ENCODE results near the gene SYNC. TPM values are rescaled to one million over a fixed set of nuclear protein-coding genes. Genes with fewer than 3 reads are reported as not detected.
"Not testable (repeated sequence)": the region's sequence is repeated elsewhere in the genome, so short reads cannot be mapped to it uniquely, and the experiment has no call there.

The SYNC gene
- total and polyA plus RNA-seq, 9 donors, result 24.2 to 46.3 (median 35.5) TPM

DNA sequence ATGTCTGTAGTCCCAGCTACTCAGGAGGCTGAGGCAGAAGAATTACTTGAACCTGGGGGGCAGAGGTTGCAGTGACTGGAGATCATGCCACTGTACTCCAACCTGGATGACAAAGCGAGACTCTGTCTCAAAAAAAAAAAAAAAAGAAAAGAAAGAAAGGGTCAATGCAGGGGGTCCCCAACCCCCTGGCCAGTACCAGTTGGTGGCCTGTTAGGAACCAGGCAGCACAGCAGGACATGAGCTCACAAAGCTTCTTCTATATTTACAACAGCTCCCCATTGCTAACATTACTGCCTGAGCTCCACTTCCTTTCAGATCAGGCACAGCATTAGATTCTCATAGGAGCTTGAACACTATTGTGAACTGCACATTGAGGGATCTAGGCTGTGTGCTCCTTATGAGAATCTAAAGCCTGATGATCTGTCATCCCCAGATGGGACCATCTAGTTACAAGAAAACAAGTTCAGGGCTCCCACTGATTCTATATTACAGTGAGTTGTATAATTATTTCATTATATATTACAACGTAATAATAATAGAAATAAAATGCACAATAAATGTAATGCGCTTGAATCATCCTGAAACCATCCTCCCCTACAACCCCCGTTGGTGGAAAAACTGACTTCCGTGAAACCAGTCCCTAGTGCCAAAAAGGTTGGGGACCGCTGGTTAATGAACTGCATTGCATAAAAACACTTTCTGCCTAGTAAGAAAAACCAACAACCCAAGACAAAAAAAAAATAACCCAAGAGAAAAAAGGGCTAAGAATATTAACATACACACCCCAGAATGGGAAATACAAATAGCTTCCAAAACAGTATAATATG, 55.0 kb downstream of the SYNC start:
- Histone ChIP-seq H3K27ac (ENCODE audit: low read length) (no peak overlapping the region), H3K27me3 (ENCODE audit: control insufficient read depth, insufficient read depth, low read length) (no peaks in the 10 kb centered on the region), H3K9me3 (replicated peaks; ENCODE audit: control insufficient read depth, low read depth, low read length) (no peaks in the 10 kb centered on the region), H3K36me3 (ENCODE audit: control insufficient read depth, insufficient read depth, low read length) (peaks cover 11% of the 10 kb centered on the region), H3K4me1 (ENCODE audit: control insufficient read depth, insufficient read depth, low read length) (peaks cover 12% of the 10 kb centered on the region), H3K4me3 (ENCODE audit: low read length) (no peak overlapping the region)
- WGBS (ENCODE audit: insufficient coverage), result no CpG with 5 or more reads among the region's 6 CpGs
- DNase-seq, result no peak

DNA sequence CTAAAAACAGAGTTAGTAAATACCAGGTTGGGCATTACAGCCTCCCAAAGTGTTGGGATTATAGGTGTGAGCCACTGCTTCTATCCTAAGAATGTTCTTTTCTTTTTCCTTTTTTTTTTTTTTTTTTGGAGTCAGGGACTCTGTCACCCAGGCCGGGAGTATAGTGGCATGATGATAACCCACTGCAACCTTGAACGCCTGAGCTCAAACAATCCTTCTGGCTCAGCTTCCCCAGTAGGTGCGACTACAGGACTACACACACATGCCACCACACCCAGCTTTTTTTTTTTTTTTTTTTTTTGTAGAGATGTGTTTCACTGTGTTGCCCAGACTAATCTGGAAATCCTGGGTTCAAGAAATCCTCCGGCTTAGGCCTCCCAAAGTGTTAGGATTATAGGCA, 58.1 kb downstream of the SYNC start:
- no CpG with 5 or more reads among the region's 4 CpGs for WGBS (ENCODE audit: insufficient coverage)
- peaks cover 4% of the 10 kb centered on the region for H3K36me3 ChIP-seq (ENCODE audit: control insufficient read depth, insufficient read depth, low read length)
- no peak for DNase-seq

DNA sequence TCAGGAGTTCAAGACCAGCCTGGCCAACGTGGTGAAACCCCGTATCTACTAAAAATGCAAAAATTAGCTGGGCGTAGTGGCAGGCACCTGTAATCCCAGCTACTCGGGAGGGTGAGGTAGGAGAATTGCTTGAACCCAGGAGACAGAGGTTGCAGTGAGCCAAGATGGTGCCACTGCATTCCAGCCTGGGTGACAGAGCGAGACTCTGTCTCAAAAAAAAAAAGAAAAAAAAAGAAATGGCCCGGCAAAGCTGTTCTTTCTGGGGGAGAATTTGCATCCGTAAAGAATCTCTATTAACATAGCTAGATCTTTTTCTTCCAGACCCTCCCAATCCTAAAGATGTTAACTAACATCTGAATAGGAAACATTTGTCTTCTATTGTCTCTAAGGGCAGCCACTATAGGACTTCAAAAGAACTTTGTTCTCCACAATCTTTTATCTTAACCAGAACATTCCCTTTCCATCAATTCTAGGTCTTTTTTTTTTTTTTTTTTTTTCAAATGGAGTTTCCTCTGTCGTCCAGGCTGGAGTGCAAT, 60.2 kb downstream of the SYNC start:
- not testable (repeated sequence) for H3K9me3 ChIP-seq (replicated peaks; ENCODE audit: control insufficient read depth, low read depth, low read length); DNase-seq; H3K27ac ChIP-seq (ENCODE audit: low read length); H3K27me3 ChIP-seq (ENCODE audit: control insufficient read depth, insufficient read depth, low read length); H3K4me1 ChIP-seq (ENCODE audit: control insufficient read depth, insufficient read depth, low read length); H3K36me3 ChIP-seq (ENCODE audit: control insufficient read depth, insufficient read depth, low read length); H3K4me3 ChIP-seq (ENCODE audit: low read length)
- WGBS (ENCODE audit: insufficient coverage), result 82% methylated on average over 5 of the region's 8 CpGs

More for the DNA sequence above, 58.1 kb downstream of the SYNC start:
- H3K27ac ChIP-seq (ENCODE audit: low read length), result no peak overlapping the region
- no peak overlapping the region for H3K4me3 ChIP-seq (ENCODE audit: low read length)
- H3K27me3 ChIP-seq (ENCODE audit: control insufficient read depth, insufficient read depth, low read length), result no peaks in the 10 kb centered on the region
- H3K4me1 ChIP-seq (ENCODE audit: control insufficient read depth, insufficient read depth, low read length), result peaks cover 2% of the 10 kb centered on the region
- no peaks in the 10 kb centered on the region for H3K9me3 ChIP-seq (replicated peaks; ENCODE audit: control insufficient read depth, low read depth, low read length)

DNA sequence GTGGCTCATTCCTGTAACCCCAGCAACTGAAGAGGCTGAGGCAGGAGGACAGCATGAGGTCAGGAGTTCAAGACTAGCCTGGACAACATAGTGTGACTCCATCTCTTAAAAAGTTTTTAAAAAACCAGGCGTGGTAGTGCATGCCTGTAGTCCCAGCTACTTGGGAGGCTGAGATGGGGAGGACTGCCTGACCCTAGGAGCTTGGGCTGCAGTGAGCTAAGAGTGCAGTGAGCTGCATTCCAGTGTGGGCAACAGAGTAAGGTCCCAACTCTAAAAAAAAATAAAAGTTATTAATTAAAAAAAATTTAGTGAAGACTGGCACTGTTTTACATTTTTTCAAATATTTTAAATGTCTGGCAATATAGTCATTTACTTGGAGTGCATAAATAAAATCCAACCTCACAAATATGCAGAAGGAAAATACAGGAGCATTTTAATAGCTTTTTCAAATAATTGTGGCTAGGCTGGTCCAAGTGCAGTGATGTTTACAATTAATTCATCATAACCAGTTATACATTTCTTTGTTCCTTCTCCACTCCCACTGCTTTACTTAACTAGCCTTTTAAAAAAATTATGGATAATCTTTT, 63.0 kb downstream of the SYNC start:
- Histone ChIP-seq H3K36me3 (ENCODE audit: control insufficient read depth, insufficient read depth, low read length) (peaks cover 3% of the 10 kb centered on the region), H3K4me3 (ENCODE audit: low read length) (no peak overlapping the region), H3K4me1 (ENCODE audit: control insufficient read depth, insufficient read depth, low read length) (no peaks in the 10 kb centered on the region), H3K27ac (ENCODE audit: low read length) (no peak overlapping the region), H3K27me3 (ENCODE audit: control insufficient read depth, insufficient read depth, low read length) (no peaks in the 10 kb centered on the region), H3K9me3 (replicated peaks; ENCODE audit: control insufficient read depth, low read depth, low read length) (no peaks in the 10 kb centered on the region)
- no peak for DNase-seq
- no CpG with 5 or more reads among the region's 1 CpG for WGBS (ENCODE audit: insufficient coverage)

DNA sequence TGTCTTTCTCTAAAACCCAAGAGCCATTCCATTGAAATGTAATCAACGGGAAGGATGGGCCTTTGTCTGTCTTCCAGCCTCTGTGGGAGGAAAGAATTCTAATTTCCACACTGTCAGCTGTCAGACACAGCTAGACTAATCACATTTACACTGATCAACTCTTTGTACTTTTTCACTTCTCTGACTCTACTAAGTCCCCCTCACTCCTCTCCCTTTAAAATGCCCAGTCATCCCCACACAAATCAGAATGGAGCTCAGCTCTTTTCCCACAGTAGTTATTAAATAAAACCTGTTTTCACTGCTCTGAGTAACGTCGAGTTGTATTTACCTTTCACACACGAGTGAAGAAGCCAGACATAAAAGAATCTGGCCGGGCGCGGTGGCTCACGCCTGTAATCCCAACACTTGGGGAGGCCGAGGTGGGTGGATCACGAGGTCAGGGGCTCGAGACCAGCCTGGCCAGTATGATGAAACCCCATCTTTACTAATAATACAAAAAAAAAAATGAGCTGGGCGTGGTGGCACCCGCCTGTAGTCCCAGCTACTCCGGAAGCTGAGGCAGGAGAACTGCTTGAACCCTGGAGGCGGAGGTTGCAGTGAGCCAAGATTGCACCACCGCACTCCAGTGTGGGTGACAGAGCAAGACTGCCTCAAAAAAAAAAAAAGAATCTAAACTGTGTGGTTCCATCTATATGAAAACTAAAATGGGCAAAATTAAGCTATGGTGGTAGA, 65.5 kb downstream of the SYNC start:
- no peaks in the 10 kb centered on the region for H3K27me3 ChIP-seq (ENCODE audit: control insufficient read depth, insufficient read depth, low read length)
- no peaks in the 10 kb centered on the region for H3K9me3 ChIP-seq (replicated peaks; ENCODE audit: control insufficient read depth, low read depth, low read length)
- no peaks in the 10 kb centered on the region for H3K4me1 ChIP-seq (ENCODE audit: control insufficient read depth, insufficient read depth, low read length)
- DNase-seq, result no peak
- H3K4me3 ChIP-seq (ENCODE audit: low read length), result no peak overlapping the region
- 88% methylated on average over 4 of the region's 16 CpGs for WGBS (ENCODE audit: insufficient coverage)
- H3K36me3 ChIP-seq (ENCODE audit: control insufficient read depth, insufficient read depth, low read length), result peaks cover 5% of the 10 kb centered on the region
- H3K27ac ChIP-seq (ENCODE audit: low read length), result no peak overlapping the region

DNA sequence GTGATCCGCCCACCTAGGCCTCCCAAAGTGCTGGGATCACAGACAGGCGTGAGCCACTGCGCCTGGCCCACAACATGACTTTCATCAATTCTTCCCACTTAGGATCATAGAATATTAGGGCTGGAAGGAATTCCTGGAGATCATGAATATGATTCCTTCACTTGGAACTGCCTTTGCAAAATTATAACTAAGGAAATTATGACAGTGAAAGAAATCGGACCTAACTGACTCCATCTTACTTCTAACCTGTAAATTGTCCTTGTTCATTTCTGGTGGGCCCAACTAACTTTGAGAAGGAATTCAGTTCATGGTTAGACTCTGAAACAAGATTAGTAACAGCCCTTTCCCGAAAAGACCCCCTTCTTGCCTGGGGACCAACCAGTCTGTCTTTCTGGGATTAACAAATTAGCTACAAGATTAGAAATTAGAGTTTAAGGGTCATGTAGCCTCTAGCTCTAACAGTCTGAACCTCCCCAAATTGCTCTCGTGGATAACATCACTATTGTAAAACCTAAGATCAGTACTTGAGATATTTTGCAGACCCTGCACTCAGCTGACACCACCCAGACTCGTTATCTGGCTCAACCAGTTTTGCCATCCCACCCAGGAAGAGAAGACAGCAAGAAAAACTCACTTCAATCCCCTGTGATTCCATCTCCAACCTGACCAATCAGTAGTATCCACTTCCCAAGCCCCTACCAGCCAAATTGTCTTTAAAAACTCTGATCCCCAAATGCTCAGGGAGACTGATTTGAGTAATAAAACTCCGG, 66.9 kb downstream of the SYNC start:
- Histone ChIP-seq H3K36me3 (ENCODE audit: control insufficient read depth, insufficient read depth, low read length) (peaks cover 5% of the 10 kb centered on the region), H3K27ac (ENCODE audit: low read length) (no peak overlapping the region), H3K9me3 (replicated peaks; ENCODE audit: control insufficient read depth, low read depth, low read length) (no peaks in the 10 kb centered on the region), H3K27me3 (ENCODE audit: control insufficient read depth, insufficient read depth, low read length) (no peaks in the 10 kb centered on the region), H3K4me1 (ENCODE audit: control insufficient read depth, insufficient read depth, low read length) (no peaks in the 10 kb centered on the region), H3K4me3 (ENCODE audit: low read length) (no peak overlapping the region)
- no peak for DNase-seq
- WGBS (ENCODE audit: insufficient coverage), result 93% methylated on average over 3 of the region's 8 CpGs

DNA sequence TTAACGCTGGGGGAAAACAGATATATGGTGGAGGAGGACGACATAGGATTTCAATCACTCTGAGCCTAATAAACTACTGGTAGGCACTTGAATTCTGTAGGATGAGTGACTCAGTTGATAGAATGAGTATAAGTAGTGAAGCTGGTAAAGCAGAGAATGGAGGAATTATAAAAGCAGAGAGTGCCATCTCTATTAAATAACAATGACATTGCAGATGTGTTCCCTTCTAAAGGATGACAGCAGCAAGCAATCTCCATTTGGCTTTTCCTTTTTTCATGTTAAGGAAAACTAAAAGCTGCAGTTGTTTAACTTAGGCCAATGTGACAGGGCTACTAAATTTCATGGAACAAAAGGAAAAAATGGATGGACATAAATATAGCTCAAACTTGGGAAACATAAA, 69.7 kb downstream of the SYNC start:
- H3K36me3 ChIP-seq (ENCODE audit: control insufficient read depth, insufficient read depth, low read length), result peaks cover 2% of the 10 kb centered on the region
- no CpG with 5 or more reads among the region's 2 CpGs for WGBS (ENCODE audit: insufficient coverage)
- no peaks in the 10 kb centered on the region for H3K9me3 ChIP-seq (replicated peaks; ENCODE audit: control insufficient read depth, low read depth, low read length)
- DNase-seq, result no peak
- no peaks in the 10 kb centered on the region for H3K27me3 ChIP-seq (ENCODE audit: control insufficient read depth, insufficient read depth, low read length)
- H3K4me1 ChIP-seq (ENCODE audit: control insufficient read depth, insufficient read depth, low read length), result no peaks in the 10 kb centered on the region
- H3K27ac ChIP-seq (ENCODE audit: low read length), result no peak overlapping the region
- no peak overlapping the region for H3K4me3 ChIP-seq (ENCODE audit: low read length)

DNA sequence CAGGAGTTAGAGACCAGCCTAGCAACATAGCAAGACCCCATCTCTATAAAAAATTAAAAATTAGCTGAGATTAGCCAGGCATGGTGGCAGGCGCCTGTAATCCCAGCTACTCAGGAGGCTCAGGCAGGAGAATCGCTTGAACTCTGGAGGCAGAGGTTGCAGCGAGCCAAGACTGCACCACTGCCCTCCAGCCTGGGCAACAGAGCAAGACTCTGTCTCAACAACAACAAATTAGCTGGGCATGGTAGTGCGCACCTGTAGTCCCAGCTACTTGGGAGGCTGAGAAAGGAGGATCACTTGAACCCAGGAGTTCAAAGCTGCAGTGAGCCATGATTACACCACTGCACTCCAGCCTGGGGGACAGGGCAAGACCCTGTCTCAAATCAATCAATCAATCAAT, 72.4 kb downstream of the SYNC start:
- H3K27me3 ChIP-seq (ENCODE audit: control insufficient read depth, insufficient read depth, low read length); H3K4me1 ChIP-seq (ENCODE audit: control insufficient read depth, insufficient read depth, low read length); H3K36me3 ChIP-seq (ENCODE audit: control insufficient read depth, insufficient read depth, low read length); H3K27ac ChIP-seq (ENCODE audit: low read length); DNase-seq; H3K4me3 ChIP-seq (ENCODE audit: low read length); H3K9me3 ChIP-seq (replicated peaks; ENCODE audit: control insufficient read depth, low read depth, low read length): not testable (repeated sequence)
- 98% methylated on average over 4 of the region's 4 CpGs for WGBS (ENCODE audit: insufficient coverage)
